ENCODE data around the gene SYCE3.

SYCE3 gene

DNA sequence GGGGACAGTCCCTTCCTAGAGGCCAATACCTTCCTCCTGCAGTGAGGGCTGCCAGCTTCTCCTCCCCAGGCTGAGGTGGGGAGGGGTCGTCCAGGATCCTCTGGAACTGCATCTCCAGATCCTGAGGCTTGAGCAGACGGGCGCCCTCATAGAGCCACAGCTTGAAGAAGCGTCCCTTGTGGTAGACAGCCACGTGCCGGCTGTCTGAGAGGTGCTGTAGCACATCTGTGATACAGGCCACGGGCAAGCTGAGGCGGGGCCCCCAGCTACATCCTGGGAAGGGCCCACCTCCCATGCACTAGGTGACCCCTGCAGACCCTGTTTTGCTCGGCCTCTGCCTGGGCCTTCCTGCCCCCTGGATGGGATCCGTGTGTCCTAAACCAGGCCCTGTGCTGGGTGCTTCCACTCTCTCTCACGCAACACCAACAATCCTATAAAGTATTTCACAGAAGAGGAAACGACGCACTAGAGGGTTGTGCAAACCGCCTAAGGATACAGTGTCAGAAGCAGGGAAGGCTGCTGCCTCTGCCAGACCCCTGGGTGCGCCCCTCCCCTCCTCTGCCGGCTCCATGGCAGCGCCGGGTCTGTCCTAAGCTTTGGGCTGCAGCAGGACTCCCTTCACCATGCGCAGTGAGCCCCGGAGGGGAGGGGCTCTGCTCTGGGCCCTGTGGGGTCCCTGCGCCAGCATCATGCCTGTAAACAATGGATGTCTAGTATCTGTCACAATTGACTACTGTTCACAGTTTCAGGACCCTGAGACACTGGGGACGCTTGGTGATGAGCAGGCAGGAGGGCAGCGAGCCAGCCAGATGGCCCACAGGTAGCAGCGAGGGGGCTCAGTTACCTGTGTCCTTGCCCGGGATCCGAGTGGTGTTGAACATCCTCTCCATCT lies 11.0 kb upstream of the SYCE3 start:
- WGBS: 95% methylated on average over 26 of the region's 26 CpGs
- Histone ChIP-seq H3K36me3 (ENCODE audit: control insufficient read depth in 1 of 2, insufficient read depth in 2 of 2, low read depth in 1 of 2, low read length in 2 of 2) (peaks cover 0 to 90% of the 10 kb centered on the region in 2 experiments), H2BK12ac (ENCODE audit: low read length in 2 of 2) (no peak overlapping the region), H3K79me1 (replicated peaks; ENCODE audit: low read length, poor library complexity, severe bottlenecking) (no peaks in the 10 kb centered on the region), H4K91ac (ENCODE audit: low read length) (no peak overlapping the region), H2AK5ac (ENCODE audit: low read length, severe bottlenecking) (no peak overlapping the region), H3K4me2 (ENCODE audit: low read length, poor library complexity, severe bottlenecking) (no peak overlapping the region), H2BK5ac (ENCODE audit: low read depth, low read length, poor library complexity, severe bottlenecking) (no peak overlapping the region), H3K9me3 (ENCODE audit: control insufficient read depth, low read length) (no peaks in the 10 kb centered on the region), H3K9ac (ENCODE audit: low read length) (no peak overlapping the region), H4K8ac (ENCODE audit: low read length) (no peak overlapping the region), H3K23ac (ENCODE audit: low read length in 2 of 2) (no peak overlapping the region), H2BK120ac (ENCODE audit: low read depth, low read length) (no peak overlapping the region), H3K4me1 (ENCODE audit: control insufficient read depth, insufficient read depth, low read depth, low read length) (peaks cover 18% of the 10 kb centered on the region), H3K27me3 (ENCODE audit: control insufficient read depth in 1 of 2, insufficient read depth in 1 of 2, low read length in 2 of 2) (peaks cover 0 to 14% of the 10 kb centered on the region in 2 experiments), H3K14ac (ENCODE audit: low read length in 2 of 2) (no peak overlapping the region), H3K27ac (ENCODE audit: low read length, poor library complexity, severe bottlenecking) (no peak overlapping the region), H2AFZ (ENCODE audit: low read depth, low read length) (no peak overlapping the region), H3K18ac (ENCODE audit: low read depth in 1 of 2, low read length in 2 of 2) (no peak overlapping the region), H2BK15ac (ENCODE audit: low read depth, poor library complexity, severe bottlenecking) (no peak overlapping the region), H3K4ac (ENCODE audit: low read depth in 1 of 2, low read length in 2 of 2) (no peak overlapping the region), H3K4me3 (ENCODE audit: insufficient read depth in 1 of 2, low read depth in 1 of 2, low read length in 2 of 2) (no peak overlapping the region)
- no peak for DNase-seq

DNA sequence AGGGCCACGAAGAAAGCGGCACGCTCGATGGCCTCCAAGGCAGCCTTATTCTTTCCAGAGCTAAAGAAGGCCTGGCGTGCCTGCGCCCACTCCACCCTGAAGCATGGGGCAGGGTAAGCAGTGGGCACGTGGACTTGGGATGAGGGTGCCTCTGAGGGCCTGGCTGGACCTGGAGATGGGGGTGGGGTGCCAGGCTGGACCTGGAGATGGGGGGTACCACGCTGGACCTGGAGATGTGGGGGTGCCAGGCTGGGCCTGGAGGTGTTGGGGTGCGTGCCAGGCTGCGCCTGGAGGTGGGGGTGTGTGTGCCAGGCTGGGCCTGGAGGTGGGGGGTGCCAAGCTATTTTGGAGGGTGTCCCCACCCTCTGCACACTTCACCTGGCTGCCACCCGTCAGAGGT lies 10.2 kb upstream of the SYCE3 start:
- Histone ChIP-seq H3K4me1 (ENCODE audit: control insufficient read depth, insufficient read depth, low read depth, low read length) (peaks cover 16% of the 10 kb centered on the region), H2AFZ (ENCODE audit: low read depth, low read length) (no peak overlapping the region), H3K9ac (ENCODE audit: low read length) (no peak overlapping the region), H3K27ac (ENCODE audit: low read length, poor library complexity, severe bottlenecking) (no peak overlapping the region), H3K4me2 (ENCODE audit: low read length, poor library complexity, severe bottlenecking) (no peak overlapping the region), H2BK12ac (ENCODE audit: low read length in 2 of 2) (no peak overlapping the region), H2AK5ac (ENCODE audit: low read length, severe bottlenecking) (no peak overlapping the region), H3K18ac (ENCODE audit: low read depth in 1 of 2, low read length in 2 of 2) (no peak overlapping the region), H3K9me3 (ENCODE audit: control insufficient read depth, low read length) (no peaks in the 10 kb centered on the region), H4K8ac (ENCODE audit: low read length) (no peak overlapping the region), H3K4me3 (ENCODE audit: insufficient read depth in 1 of 2, low read depth in 1 of 2, low read length in 2 of 2) (no peak overlapping the region), H4K91ac (ENCODE audit: low read length) (peak overlapping the region; percentile 58), H3K79me1 (replicated peaks; ENCODE audit: low read length, poor library complexity, severe bottlenecking) (no peaks in the 10 kb centered on the region), H3K4ac (ENCODE audit: low read depth in 1 of 2, low read length in 2 of 2) (no peak overlapping the region), H3K36me3 (ENCODE audit: control insufficient read depth in 1 of 2, insufficient read depth in 2 of 2, low read depth in 1 of 2, low read length in 2 of 2) (peaks cover 0 to 89% of the 10 kb centered on the region in 2 experiments), H3K23ac (ENCODE audit: low read length in 2 of 2) (no peak overlapping the region), H2BK15ac (ENCODE audit: low read depth, poor library complexity, severe bottlenecking) (no peak overlapping the region), H3K14ac (ENCODE audit: low read length in 2 of 2) (no peak overlapping the region), H2BK120ac (ENCODE audit: low read depth, low read length) (no peak overlapping the region), H3K27me3 (ENCODE audit: control insufficient read depth in 1 of 2, insufficient read depth in 1 of 2, low read length in 2 of 2) (peaks cover 0 to 14% of the 10 kb centered on the region in 2 experiments), H2BK5ac (ENCODE audit: low read depth, low read length, poor library complexity, severe bottlenecking) (no peak overlapping the region)
- WGBS: 95% methylated on average over 9 of the region's 11 CpGs
- DNase-seq: no peak

DNA sequence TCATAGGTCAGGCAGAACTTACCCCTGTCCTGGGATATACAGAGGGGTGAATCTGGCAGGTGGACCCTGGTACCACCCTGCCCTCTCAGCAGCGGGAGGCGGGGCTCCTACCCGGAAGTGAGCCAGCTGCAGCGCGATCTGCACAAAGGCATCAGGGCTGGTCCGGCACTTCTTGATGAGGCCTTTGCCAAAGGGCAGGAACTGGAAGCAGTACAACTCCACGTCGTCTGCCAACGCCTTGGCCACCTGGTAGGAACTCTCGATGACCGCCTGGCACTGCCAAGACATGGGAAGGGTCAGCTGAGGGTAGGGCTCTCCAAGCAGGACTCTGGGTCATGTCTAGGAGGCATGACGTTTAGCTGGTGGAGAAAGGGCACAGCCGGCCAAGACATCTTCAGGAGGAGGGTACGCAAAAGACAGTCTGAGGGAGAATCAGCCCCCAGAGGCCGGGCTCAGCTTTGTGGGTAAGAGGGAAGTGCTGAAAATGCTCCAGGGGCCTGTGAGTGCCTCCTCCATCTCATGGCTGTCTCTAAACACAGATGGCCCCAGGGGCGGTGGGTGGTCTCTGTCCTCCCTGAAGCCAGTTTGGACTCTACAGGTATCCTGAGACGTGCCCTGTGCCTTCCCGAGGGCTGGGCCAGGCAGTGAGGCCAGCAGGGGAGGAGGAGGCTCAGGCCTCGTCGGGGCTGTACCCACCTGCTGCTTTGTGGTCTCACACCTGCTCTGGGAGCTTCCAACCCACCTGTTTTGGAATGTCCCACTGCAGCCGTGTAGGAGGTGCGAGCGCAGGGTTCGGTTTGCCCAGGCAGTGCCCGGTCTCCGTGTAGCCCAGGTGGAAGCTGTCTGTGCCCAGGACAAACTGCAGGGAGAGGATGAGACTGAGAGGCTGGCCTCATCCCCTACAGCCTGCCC lies 8.8 kb upstream of the SYCE3 start:
- Histone ChIP-seq H4K91ac (ENCODE audit: low read length) (no peak overlapping the region), H3K27me3 (ENCODE audit: control insufficient read depth in 1 of 2, insufficient read depth in 1 of 2, low read length in 2 of 2) (peaks cover 0 to 2% of the 10 kb centered on the region in 2 experiments), H3K14ac (ENCODE audit: low read length in 2 of 2) (no peak overlapping the region), H3K4me1 (ENCODE audit: control insufficient read depth, insufficient read depth, low read depth, low read length) (peaks cover 9% of the 10 kb centered on the region), H2AFZ (ENCODE audit: low read depth, low read length) (no peak overlapping the region), H3K4me2 (ENCODE audit: low read length, poor library complexity, severe bottlenecking) (no peak overlapping the region), H3K23ac (ENCODE audit: low read length in 2 of 2) (no peak overlapping the region), H3K36me3 (ENCODE audit: control insufficient read depth in 1 of 2, insufficient read depth in 2 of 2, low read depth in 1 of 2, low read length in 2 of 2) (peaks cover 0 to 82% of the 10 kb centered on the region in 2 experiments), H3K9me3 (ENCODE audit: control insufficient read depth, low read length) (no peaks in the 10 kb centered on the region), H2BK120ac (ENCODE audit: low read depth, low read length) (no peak overlapping the region), H2BK12ac (ENCODE audit: low read length in 2 of 2) (no peak overlapping the region), H4K8ac (ENCODE audit: low read length) (no peak overlapping the region), H3K27ac (ENCODE audit: low read length, poor library complexity, severe bottlenecking) (no peak overlapping the region), H2BK5ac (ENCODE audit: low read depth, low read length, poor library complexity, severe bottlenecking) (no peak overlapping the region), H3K18ac (ENCODE audit: low read depth in 1 of 2, low read length in 2 of 2) (no peak overlapping the region), H2AK5ac (ENCODE audit: low read length, severe bottlenecking) (no peak overlapping the region), H2BK15ac (ENCODE audit: low read depth, poor library complexity, severe bottlenecking) (no peak overlapping the region), H3K4me3 (ENCODE audit: insufficient read depth in 1 of 2, low read depth in 1 of 2, low read length in 2 of 2) (no peak overlapping the region), H3K9ac (ENCODE audit: low read length) (no peak overlapping the region), H3K79me1 (replicated peaks; ENCODE audit: low read length, poor library complexity, severe bottlenecking) (no peaks in the 10 kb centered on the region), H3K4ac (ENCODE audit: low read depth in 1 of 2, low read length in 2 of 2) (no peak overlapping the region)
- no peak for DNase-seq
- 95% methylated on average over 26 of the region's 26 CpGs for WGBS

DNA sequence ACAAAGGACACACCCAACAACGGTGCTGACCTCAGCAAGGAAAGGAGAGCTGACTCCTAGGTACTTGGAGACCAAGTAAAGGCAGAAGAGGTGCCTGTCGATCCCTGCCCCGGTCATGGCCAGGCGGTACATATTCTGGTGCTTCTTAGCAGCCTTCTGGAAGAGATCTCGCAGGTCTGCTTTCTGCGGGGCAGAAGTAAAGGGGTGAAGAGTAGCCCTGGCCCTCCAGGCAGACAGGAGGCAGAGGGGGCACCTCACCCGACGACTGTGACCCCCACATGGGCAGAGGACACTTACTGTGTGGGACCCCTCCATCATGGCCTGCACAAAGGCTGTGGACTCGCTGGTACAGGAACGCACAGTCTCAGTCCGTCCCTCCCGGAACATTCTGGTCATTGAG lies 8.1 kb upstream of the SYCE3 start:
- Histone ChIP-seq H3K4me2 (ENCODE audit: low read length, poor library complexity, severe bottlenecking) (no peak overlapping the region), H3K4me1 (ENCODE audit: control insufficient read depth, insufficient read depth, low read depth, low read length) (peaks cover 9% of the 10 kb centered on the region), H2BK5ac (ENCODE audit: low read depth, low read length, poor library complexity, severe bottlenecking) (no peak overlapping the region), H2BK12ac (ENCODE audit: low read length in 2 of 2) (no peak overlapping the region), H3K9me3 (ENCODE audit: control insufficient read depth, low read length) (no peaks in the 10 kb centered on the region), H2BK15ac (ENCODE audit: low read depth, poor library complexity, severe bottlenecking) (no peak overlapping the region), H4K91ac (ENCODE audit: low read length) (peak overlapping the region; percentile 16), H3K23ac (ENCODE audit: low read length in 2 of 2) (no peak overlapping the region), H3K27me3 (ENCODE audit: control insufficient read depth in 1 of 2, insufficient read depth in 1 of 2, low read length in 2 of 2) (no peaks in the 10 kb centered on the region), H3K79me1 (replicated peaks; ENCODE audit: low read length, poor library complexity, severe bottlenecking) (no peaks in the 10 kb centered on the region), H3K14ac (ENCODE audit: low read length in 2 of 2) (no peak overlapping the region), H3K9ac (ENCODE audit: low read length) (no peak overlapping the region), H2AK5ac (ENCODE audit: low read length, severe bottlenecking) (no peak overlapping the region), H4K8ac (ENCODE audit: low read length) (no peak overlapping the region), H3K4me3 (ENCODE audit: insufficient read depth in 1 of 2, low read depth in 1 of 2, low read length in 2 of 2) (no peak overlapping the region), H2AFZ (ENCODE audit: low read depth, low read length) (no peak overlapping the region), H2BK120ac (ENCODE audit: low read depth, low read length) (no peak overlapping the region), H3K27ac (ENCODE audit: low read length, poor library complexity, severe bottlenecking) (no peak overlapping the region), H3K36me3 (ENCODE audit: control insufficient read depth in 1 of 2, insufficient read depth in 2 of 2, low read depth in 1 of 2, low read length in 2 of 2) (peaks cover 0 to 77% of the 10 kb centered on the region in 2 experiments), H3K4ac (ENCODE audit: low read depth in 1 of 2, low read length in 2 of 2) (no peak overlapping the region), H3K18ac (ENCODE audit: low read depth in 1 of 2, low read length in 2 of 2) (no peak overlapping the region)
- WGBS: 95% methylated on average over 12 of the region's 12 CpGs
- DNase-seq: no peak
